HEK293 (cell line): ENCODE results near the gene ACADM.

Source experiments
- CTCF ChIA-PET: fragments of 350-600 bp; formaldehyde crosslinking; extraction: SDS; loops from one replicate; lab custom pipeline; 2021; ENCODE audit warnings: antibody characterized with exemption; lab: Yijun Ruan, JAX
- POLR2A ChIA-PET: fragments of 300-600 bp; formaldehyde crosslinking; extraction: SDS; loops from one replicate; lab custom pipeline; 2020; ENCODE audit warnings: antibody characterized with exemption, inconsistent platforms; lab: Yijun Ruan, JAX
- H3K27ac ChIP-seq: fragments of 200-500 bp; sonication (Bioruptor generic); 2 replicates; pipeline ENCODE4 v1.5.1; 2014; ENCODE audit warnings: low read depth, low read length, control low read depth, inconsistent platforms; ENCODE audit errors: extremely low read depth
- H3K36me3 ChIP-seq, 2 experiments: fragments of 200-500 bp in 1 of 2; sonication (Bioruptor generic) in 1 of 2; 1 replicate in 1 of 2; 2 replicates in 1 of 2; pipeline ENCODE4 v1.5.1; 2014 to 2017; ENCODE audit warnings: inconsistent platforms in 2 of 2, low read length in 2 of 2; ENCODE audit not compliant: control insufficient read depth in 2 of 2, insufficient read depth in 1 of 2
- H3K4me1 ChIP-seq: fragments of 200-500 bp; sonication (Bioruptor generic); 2 replicates; pipeline ENCODE4 v1.5.1; 2014; ENCODE audit warnings: mild to moderate bottlenecking, low read length, inconsistent platforms; ENCODE audit not compliant: control insufficient read depth, insufficient read depth
- H3K4me3 ChIP-seq: 2 replicates; pipeline ENCODE4 v1.5.1; 2011; ENCODE audit warnings: low read depth, mild to moderate bottlenecking, control low read depth, low read length, moderate library complexity
- H3K9me3 ChIP-seq: fragments of 200-500 bp; sonication (Bioruptor generic); 2 replicates; pipeline ENCODE4 v1.5.1; 2014; ENCODE audit warnings: low read depth, low read length, inconsistent platforms; ENCODE audit not compliant: control insufficient read depth, insufficient read depth
- BCL11A ChIP-seq: fragments of 450-650 bp; formaldehyde crosslinking; IDR thresholded peaks from 2 replicates; pipeline ENCODE4 v1.5.1; 2016; ENCODE audit warnings: low read depth, missing biosample characterization, missing genetic modification characterization
- GLIS1 ChIP-seq: fragments of 450-650 bp; formaldehyde crosslinking; IDR thresholded peaks from 2 replicates; pipeline ENCODE4 v1.5.1; 2016; ENCODE audit warnings: missing biosample characterization, missing genetic modification characterization
- SP7 ChIP-seq: fragments of 450-650 bp; formaldehyde crosslinking; IDR thresholded peaks from 2 replicates; pipeline ENCODE4 v1.5.1; 2016; ENCODE audit warnings: missing biosample characterization, missing genetic modification characterization
- WT1 ChIP-seq: fragments of 450-650 bp; formaldehyde crosslinking; IDR thresholded peaks from 2 replicates; pipeline ENCODE4 v1.5.1; 2016; ENCODE audit warnings: missing biosample characterization, missing genetic modification characterization
- YY1 ChIP-seq: fragments of 450-650 bp; formaldehyde crosslinking; IDR thresholded peaks from 2 replicates; pipeline ENCODE4 v1.5.1; 2018; ENCODE audit warnings: missing biosample characterization, missing genetic modification characterization
- YY2 ChIP-seq: fragments of 450-650 bp; formaldehyde crosslinking; IDR thresholded peaks from 2 replicates; pipeline ENCODE4 v1.5.1; 2016; ENCODE audit warnings: missing biosample characterization, missing genetic modification characterization
- ZFP37 ChIP-seq: fragments of 450-650 bp; formaldehyde crosslinking; IDR thresholded peaks from 2 replicates; pipeline ENCODE4 v1.5.1; 2016; ENCODE audit warnings: missing biosample characterization, missing genetic modification characterization
- ZIC2 ChIP-seq: fragments of 450-650 bp; formaldehyde crosslinking; IDR thresholded peaks from 2 replicates; pipeline ENCODE4 v1.5.1; 2016; ENCODE audit warnings: missing biosample characterization, missing genetic modification characterization
- ZNF146 ChIP-seq: fragments of 450-650 bp; formaldehyde crosslinking; IDR thresholded peaks from 2 replicates; pipeline ENCODE4 v1.5.1; 2016; ENCODE audit warnings: missing biosample characterization, missing genetic modification characterization
- ZNF16 ChIP-seq: fragments of 450-650 bp; formaldehyde crosslinking; IDR thresholded peaks from 2 replicates; pipeline ENCODE4 v1.5.1; 2016; ENCODE audit warnings: low read depth, missing biosample characterization, missing genetic modification characterization
- ZNF2 ChIP-seq: fragments of 450-650 bp; formaldehyde crosslinking; IDR thresholded peaks from 2 replicates; pipeline ENCODE4 v1.5.1; 2016; ENCODE audit warnings: missing biosample characterization, missing genetic modification characterization
- ZNF248 ChIP-seq: fragments of 450-650 bp; formaldehyde crosslinking; IDR thresholded peaks from 2 replicates; pipeline ENCODE4 v1.5.1; 2017; ENCODE audit warnings: missing biosample characterization, missing genetic modification characterization
- ZNF324 ChIP-seq: fragments of 450-650 bp; formaldehyde crosslinking; IDR thresholded peaks from 2 replicates; pipeline ENCODE4 v1.5.1; 2016; ENCODE audit warnings: missing biosample characterization, missing genetic modification characterization
- ZNF37A ChIP-seq: fragments of 450-650 bp; IDR thresholded peaks from 2 replicates; pipeline ENCODE4 v1.5.1; 2018; ENCODE audit warnings: missing biosample characterization, missing genetic modification characterization
- ZNF433 ChIP-seq: fragments of 450-650 bp; formaldehyde crosslinking; IDR thresholded peaks from 2 replicates; pipeline ENCODE4 v1.5.1; 2016; ENCODE audit warnings: missing biosample characterization, missing genetic modification characterization, low read depth
- ZNF473 ChIP-seq: fragments of 450-650 bp; formaldehyde crosslinking; IDR thresholded peaks from 2 replicates; pipeline ENCODE4 v1.5.1; 2017; ENCODE audit warnings: missing biosample characterization, missing genetic modification characterization
- ZNF549 ChIP-seq: fragments of 450-650 bp; IDR thresholded peaks from 2 replicates; pipeline ENCODE4 v1.5.1; 2018; ENCODE audit warnings: missing biosample characterization, missing genetic modification characterization, mild to moderate bottlenecking, inconsistent platforms, moderate library complexity
- ZNF555 ChIP-seq: fragments of 450-650 bp; formaldehyde crosslinking; conservative IDR thresholded peaks from 2 replicates; pipeline ENCODE4 v1.5.1; 2017; ENCODE audit warnings: missing biosample characterization, mild to moderate bottlenecking, missing genetic modification characterization, inconsistent platforms
- ZNF585B ChIP-seq: fragments of 450-650 bp; formaldehyde crosslinking; IDR thresholded peaks from 2 replicates; pipeline ENCODE4 v1.5.1; 2016; ENCODE audit warnings: missing biosample characterization, missing genetic modification characterization
- ZNF791 ChIP-seq: fragments of 450-650 bp; formaldehyde crosslinking; IDR thresholded peaks from 2 replicates; pipeline ENCODE4 v1.5.1; 2016; ENCODE audit warnings: missing biosample characterization, missing genetic modification characterization
- ZNF792 ChIP-seq: fragments of 450-650 bp; formaldehyde crosslinking; IDR thresholded peaks from 2 replicates; pipeline ENCODE4 v1.5.1; 2016; ENCODE audit warnings: missing biosample characterization, missing genetic modification characterization
- ZSCAN23 ChIP-seq: fragments of 450-650 bp; formaldehyde crosslinking; IDR thresholded peaks from 2 replicates; pipeline ENCODE4 v1.5.1; 2016; ENCODE audit warnings: missing biosample characterization, missing genetic modification characterization
- TF ChIP-seq, protein P1 (sequence below): fragments of 450-650 bp; formaldehyde crosslinking; IDR thresholded peaks from 2 replicates; pipeline ENCODE4 v1.5.0; 2017; ENCODE audit warnings: missing biosample characterization, missing genetic modification characterization, borderline replicate concordance
- TF ChIP-seq, protein P2 (sequence below): fragments of 450-650 bp; formaldehyde crosslinking; conservative IDR thresholded peaks from 2 replicates; pipeline ENCODE4 v1.5.1; 2016; ENCODE audit warnings: low read depth, missing biosample characterization, missing genetic modification characterization
- TF ChIP-seq, protein P3 (sequence below): fragments of 450-650 bp; formaldehyde crosslinking; IDR thresholded peaks from 2 replicates; pipeline ENCODE4 v1.5.1; 2017; ENCODE audit warnings: missing biosample characterization, missing genetic modification characterization

Gene ACADM

DNA sequence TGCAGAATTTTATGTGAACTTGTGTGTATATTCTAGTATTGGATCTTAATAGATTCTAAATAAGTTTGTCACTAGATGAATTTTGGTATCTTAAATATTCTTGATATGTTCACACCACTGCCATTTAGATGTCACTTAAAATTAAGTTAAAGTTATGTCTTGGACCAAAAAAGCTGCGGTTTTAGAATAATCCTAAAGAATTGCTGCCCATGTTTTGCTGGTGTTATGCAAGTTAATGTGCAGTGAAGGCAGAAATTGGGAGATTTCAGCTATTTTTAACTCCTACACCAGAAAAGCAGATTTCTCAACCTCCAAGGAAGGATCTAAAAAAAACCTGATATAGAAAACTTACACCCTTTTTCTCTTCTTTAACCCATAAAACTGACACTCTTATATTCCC is 757 bp downstream of the ACADM start:
- TF ChIP-seq ZIC2 (tag by site-specific recombination) (no peak), ZNF2 (tag by site-specific recombination) (no peak), ZNF248 (tag by site-specific recombination) (no peak), ZNF433 (tag by site-specific recombination) (no peak), ZNF585B (tag by site-specific recombination) (no peak), ZNF37A (tag by site-specific recombination) (no peak), ZNF791 (tag by site-specific recombination) (no peak), ZNF324 (tag by site-specific recombination) (no peak), ZNF792 (no peak), ZSCAN23 (no peak), ZNF146 (tag by site-specific recombination) (no peak), ZNF473 (tag by site-specific recombination) (no peak)
- TF ChIP-seq, protein P1, sequence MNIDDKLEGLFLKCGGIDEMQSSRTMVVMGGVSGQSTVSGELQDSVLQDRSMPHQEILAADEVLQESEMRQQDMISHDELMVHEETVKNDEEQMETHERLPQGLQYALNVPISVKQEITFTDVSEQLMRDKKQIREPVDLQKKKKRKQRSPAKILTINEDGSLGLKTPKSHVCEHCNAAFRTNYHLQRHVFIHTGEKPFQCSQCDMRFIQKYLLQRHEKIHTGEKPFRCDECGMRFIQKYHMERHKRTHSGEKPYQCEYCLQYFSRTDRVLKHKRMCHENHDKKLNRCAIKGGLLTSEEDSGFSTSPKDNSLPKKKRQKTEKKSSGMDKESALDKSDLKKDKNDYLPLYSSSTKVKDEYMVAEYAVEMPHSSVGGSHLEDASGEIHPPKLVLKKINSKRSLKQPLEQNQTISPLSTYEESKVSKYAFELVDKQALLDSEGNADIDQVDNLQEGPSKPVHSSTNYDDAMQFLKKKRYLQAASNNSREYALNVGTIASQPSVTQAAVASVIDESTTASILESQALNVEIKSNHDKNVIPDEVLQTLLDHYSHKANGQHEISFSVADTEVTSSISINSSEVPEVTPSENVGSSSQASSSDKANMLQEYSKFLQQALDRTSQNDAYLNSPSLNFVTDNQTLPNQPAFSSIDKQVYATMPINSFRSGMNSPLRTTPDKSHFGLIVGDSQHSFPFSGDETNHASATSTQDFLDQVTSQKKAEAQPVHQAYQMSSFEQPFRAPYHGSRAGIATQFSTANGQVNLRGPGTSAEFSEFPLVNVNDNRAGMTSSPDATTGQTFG (tag by site-specific recombination): no peak
- POLR2A ChIA-PET: interaction anchor here (0.7 kb wide), 1 partner anchor 1494 kb away, joined by 3 read pairs; the partner anchor contains the start of gene PIGK
- H3K4me1 ChIP-seq: no peaks in the 10 kb centered on the region
- peak overlapping the region; percentile 99 for H3K4me3 ChIP-seq
- CTCF ChIA-PET: no interaction called here
- H3K27ac ChIP-seq: no peak overlapping the region
- H3K36me3 ChIP-seq: no peaks in the 10 kb centered on the region; a peak in 1 of 3 replicates
- no peaks in the 10 kb centered on the region for H3K9me3 ChIP-seq

DNA sequence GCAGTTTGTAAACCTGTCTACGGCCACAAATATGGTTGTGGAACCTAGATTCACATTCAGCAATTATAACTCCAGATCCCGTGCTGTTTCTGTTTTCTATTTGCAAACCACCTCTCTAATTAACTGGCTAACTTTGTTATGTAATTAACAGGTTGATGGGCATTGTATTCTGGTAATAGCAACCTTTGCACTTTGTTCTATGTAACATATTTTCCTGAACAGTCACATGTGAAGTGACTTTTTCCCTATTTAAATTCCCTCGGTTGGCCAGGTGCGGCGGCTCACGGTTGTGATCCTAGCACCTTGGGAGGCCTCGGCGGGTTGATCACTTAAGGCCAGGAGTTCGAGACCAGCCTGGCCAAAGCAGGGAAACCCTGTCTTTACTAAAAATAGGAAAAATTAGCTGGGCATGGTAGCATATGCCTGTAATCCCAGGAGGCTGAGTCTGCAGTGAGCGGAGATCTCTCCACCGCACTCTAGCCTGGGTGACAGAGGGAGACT is 1.4 kb downstream of the ACADM start:
- CTCF ChIA-PET: no interaction called here
- POLR2A ChIA-PET: no interaction called here
- no peaks in the 10 kb centered on the region; a peak in 1 of 3 replicates for H3K36me3 ChIP-seq

More for the DNA sequence above, 1.4 kb downstream of the ACADM start:
- TF ChIP-seq ZNF549 (tag by site-specific recombination) (no peak), BCL11A (tag by site-specific recombination) (no peak), YY2 (tag by site-specific recombination) (no peak), GLIS1 (peak; percentile 8; the same call in 1 of the 2 replicates), WT1 (tag by site-specific recombination) (no peak), ZNF146 (tag by site-specific recombination) (no peak), ZNF555 (tag by site-specific recombination) (no peak), ZNF16 (tag by site-specific recombination) (no peak), SP7 (tag by site-specific recombination) (peak; percentile 70), ZFP37 (tag by site-specific recombination) (no peak), YY1 (tag by site-specific recombination) (no peak), ZNF248 (tag by site-specific recombination) (no peak)
- TF ChIP-seq, protein P2, sequence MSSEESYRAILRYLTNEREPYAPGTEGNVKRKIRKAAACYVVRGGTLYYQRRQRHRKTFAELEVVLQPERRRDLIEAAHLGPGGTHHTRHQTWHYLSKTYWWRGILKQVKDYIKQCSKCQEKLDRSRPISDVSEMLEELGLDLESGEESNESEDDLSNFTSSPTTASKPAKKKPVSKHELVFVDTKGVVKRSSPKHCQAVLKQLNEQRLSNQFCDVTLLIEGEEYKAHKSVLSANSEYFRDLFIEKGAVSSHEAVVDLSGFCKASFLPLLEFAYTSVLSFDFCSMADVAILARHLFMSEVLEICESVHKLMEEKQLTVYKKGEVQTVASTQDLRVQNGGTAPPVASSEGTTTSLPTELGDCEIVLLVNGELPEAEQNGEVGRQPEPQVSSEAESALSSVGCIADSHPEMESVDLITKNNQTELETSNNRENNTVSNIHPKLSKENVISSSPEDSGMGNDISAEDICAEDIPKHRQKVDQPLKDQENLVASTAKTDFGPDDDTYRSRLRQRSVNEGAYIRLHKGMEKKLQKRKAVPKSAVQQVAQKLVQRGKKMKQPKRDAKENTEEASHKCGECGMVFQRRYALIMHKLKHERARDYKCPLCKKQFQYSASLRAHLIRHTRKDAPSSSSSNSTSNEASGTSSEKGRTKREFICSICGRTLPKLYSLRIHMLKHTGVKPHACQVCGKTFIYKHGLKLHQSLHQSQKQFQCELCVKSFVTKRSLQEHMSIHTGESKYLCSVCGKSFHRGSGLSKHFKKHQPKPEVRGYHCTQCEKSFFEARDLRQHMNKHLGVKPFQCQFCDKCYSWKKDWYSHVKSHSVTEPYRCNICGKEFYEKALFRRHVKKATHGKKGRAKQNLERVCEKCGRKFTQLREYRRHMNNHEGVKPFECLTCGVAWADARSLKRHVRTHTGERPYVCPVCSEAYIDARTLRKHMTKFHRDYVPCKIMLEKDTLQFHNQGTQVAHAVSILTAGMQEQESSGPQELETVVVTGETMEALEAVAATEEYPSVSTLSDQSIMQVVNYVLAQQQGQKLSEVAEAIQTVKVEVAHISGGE: no peak
- TF ChIP-seq, protein P3, sequence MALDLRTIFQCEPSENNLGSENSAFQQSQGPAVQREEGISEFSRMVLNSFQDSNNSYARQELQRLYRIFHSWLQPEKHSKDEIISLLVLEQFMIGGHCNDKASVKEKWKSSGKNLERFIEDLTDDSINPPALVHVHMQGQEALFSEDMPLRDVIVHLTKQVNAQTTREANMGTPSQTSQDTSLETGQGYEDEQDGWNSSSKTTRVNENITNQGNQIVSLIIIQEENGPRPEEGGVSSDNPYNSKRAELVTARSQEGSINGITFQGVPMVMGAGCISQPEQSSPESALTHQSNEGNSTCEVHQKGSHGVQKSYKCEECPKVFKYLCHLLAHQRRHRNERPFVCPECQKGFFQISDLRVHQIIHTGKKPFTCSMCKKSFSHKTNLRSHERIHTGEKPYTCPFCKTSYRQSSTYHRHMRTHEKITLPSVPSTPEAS (tag by site-specific recombination): no peak
- H3K4me3 ChIP-seq: no peak overlapping the region
- H3K27ac ChIP-seq: no peak overlapping the region
- no peaks in the 10 kb centered on the region for H3K9me3 ChIP-seq
- H3K4me1 ChIP-seq: no peaks in the 10 kb centered on the region
